Right atrium auricular region (tissue), 2 donors: ENCODE data around the gene FRMD3. TPM values are rescaled to one million over a fixed set of nuclear protein-coding genes. Genes with fewer than 3 reads are reported as not detected.

Source experiments
- DNase-seq: peaks from one replicate; pipeline ENCODE4 v3.0.0-alpha.2; 2019; ENCODE audit warnings: low spot score
- H3K27ac ChIP-seq, 2 donors: fragments of 200-600 bp; sonication (generic); 1 replicate in 1 of 2; 2 replicates in 1 of 2; pipeline ENCODE4 v1.5.1; 2016 to 2019
- H3K27me3 ChIP-seq, 2 donors: fragments of 200-600 bp; sonication (generic); one replicate each; pipeline versions ENCODE4 v1.5.1 to v1.6.0; 2017 to 2019
- H3K36me3 ChIP-seq: fragments of 200-600 bp; sonication (generic); one replicate; pipeline ENCODE4 v1.5.1; 2016
- H3K4me1 ChIP-seq, 2 donors: fragments of 200-600 bp; sonication (generic); one replicate each; pipeline versions ENCODE4 v1.5.1 to v1.6.0; 2017 to 2019
- H3K4me3 ChIP-seq, 2 donors: fragments of 200-600 bp; sonication (generic); 1 replicate in 1 of 2; 2 replicates in 1 of 2; pipeline ENCODE4 v1.5.1; 2017 to 2019; ENCODE audit warnings: mild to moderate bottlenecking in 1 of 2, moderate library complexity in 1 of 2
- H3K9me3 ChIP-seq, 2 donors: fragments of 200-600 bp; sonication (generic); one replicate each; pipeline ENCODE4 v1.5.1; 2019
- total RNA-seq, 2 donors: library from RNA; depleted of rRNA; stranded (reverse); fragments of >200 nt; gene quantifications; one replicate each; pipeline ENCODE4 v1.1.0, GENCODE V29; 2016
- TF ChIP-seq, protein P1 (sequence below), 2 donors: fragments of 200-600 bp; sonication (generic); IDR thresholded peaks; one replicate each; pipeline ENCODE4 v1.5.1; 2019; ENCODE audit warnings: antibody characterized with exemption in 2 of 2

FRMD3 gene
- total RNA-seq, 2 donors from 2014 or later = 31.4 to 77.5 TPM

DNA sequence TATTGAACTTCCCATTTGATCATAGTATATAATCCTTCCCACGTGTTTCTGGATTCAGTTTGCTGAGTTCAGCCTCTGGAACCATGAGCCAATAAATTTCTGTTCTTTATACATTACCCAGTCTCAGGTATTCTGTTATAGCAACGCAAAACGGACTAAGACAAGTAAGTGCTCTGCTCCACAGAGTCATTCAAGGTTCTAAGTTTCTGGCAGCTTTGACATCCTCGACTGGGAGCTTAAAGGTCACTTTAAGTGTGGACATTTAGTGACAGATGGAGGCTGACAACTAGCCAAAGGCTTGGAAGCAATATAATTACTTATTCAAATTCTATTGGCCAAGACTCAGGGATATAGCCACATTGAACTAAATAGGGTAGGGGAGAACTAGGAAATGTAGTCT is 297.5 kb downstream of the FRMD3 start:
- no peaks in the 10 kb centered on the region for H3K9me3 ChIP-seq
- no peak for DNase-seq
- H3K27ac ChIP-seq = no peak overlapping the region
- no peak overlapping the region for H3K4me3 ChIP-seq
- H3K27me3 ChIP-seq = no peaks in the 10 kb centered on the region
- TF ChIP-seq, protein P1, sequence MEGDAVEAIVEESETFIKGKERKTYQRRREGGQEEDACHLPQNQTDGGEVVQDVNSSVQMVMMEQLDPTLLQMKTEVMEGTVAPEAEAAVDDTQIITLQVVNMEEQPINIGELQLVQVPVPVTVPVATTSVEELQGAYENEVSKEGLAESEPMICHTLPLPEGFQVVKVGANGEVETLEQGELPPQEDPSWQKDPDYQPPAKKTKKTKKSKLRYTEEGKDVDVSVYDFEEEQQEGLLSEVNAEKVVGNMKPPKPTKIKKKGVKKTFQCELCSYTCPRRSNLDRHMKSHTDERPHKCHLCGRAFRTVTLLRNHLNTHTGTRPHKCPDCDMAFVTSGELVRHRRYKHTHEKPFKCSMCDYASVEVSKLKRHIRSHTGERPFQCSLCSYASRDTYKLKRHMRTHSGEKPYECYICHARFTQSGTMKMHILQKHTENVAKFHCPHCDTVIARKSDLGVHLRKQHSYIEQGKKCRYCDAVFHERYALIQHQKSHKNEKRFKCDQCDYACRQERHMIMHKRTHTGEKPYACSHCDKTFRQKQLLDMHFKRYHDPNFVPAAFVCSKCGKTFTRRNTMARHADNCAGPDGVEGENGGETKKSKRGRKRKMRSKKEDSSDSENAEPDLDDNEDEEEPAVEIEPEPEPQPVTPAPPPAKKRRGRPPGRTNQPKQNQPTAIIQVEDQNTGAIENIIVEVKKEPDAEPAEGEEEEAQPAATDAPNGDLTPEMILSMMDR (IDR thresholded peaks at IDR 0.05) = no peak
- peaks cover 4% of the 10 kb centered on the region for H3K36me3 ChIP-seq
- H3K4me1 ChIP-seq = peaks cover 0 to 19% of the 10 kb centered on the region in 2 donors

DNA sequence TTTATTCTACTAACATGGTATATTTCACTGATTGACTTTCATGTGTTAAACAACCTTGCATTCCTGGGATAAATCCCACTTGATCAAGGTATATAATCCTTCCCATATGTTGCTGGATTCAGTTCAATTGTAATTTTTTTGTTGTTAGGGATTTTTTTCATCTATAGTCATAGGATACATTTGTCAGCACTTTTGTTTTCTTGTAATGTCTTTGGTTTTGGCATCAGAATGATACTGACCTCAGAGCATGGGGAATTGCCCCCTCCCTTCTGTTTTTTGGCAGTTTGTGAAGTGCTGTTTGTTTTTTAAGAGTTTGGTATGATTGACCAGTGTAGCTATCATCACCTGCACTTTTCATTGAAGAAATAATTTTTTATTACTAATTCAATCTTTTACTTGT is 298.5 kb downstream of the FRMD3 start:
- H3K36me3 ChIP-seq = peaks cover 4% of the 10 kb centered on the region
- H3K4me1 ChIP-seq = peaks cover 0 to 19% of the 10 kb centered on the region in 2 donors
- TF ChIP-seq, protein P1 (IDR thresholded peaks at IDR 0.05) = no peak
- H3K9me3 ChIP-seq = no peaks in the 10 kb centered on the region
- DNase-seq = no peak
- no peak overlapping the region for H3K27ac ChIP-seq
- no peaks in the 10 kb centered on the region for H3K27me3 ChIP-seq
- no peak overlapping the region for H3K4me3 ChIP-seq

DNA sequence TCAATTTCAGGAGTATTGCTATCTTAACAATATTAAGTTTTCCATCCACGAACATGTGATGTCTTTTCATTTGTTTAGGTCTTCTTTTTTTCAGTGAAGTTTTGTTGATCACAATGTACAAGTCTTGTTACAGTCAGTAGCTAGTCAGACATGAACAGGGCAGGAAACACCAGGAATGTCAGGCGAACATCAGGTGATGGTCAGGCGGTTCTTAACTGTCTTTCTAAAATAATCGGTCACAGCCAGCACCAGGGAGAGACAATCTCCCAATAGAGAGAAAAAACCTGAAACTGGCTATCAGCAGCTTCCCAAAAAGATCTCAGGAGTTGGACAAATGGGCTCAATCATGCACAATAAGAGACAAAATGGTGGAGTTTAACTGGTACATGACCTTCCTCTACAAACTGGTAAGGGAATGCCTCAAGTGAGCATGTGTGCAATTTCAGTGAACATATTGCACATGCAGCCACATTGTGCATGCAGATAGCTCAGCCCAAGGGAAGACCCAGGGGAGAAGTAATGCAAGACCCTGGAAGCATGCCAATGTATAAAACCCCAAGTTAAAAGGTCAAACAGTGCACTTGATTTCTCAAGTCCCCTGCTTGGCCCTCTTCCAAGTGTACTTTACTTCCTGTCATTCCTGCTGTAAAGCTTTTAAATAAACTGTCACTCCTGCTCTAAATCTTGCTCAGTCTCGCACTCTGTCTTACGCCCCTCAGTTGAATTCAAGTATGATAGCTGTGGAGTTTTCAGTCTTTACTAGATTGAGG is 299.1 kb downstream of the FRMD3 start:
- Histone ChIP-seq H3K27me3 (no peaks in the 10 kb centered on the region), H3K9me3 (no peaks in the 10 kb centered on the region), H3K27ac (peak overlapping the region in 1 of 2 donors; percentile 24), H3K4me1 (peaks cover 0 to 25% of the 10 kb centered on the region in 2 donors), H3K36me3 (peaks cover 4% of the 10 kb centered on the region), H3K4me3 (no peak overlapping the region)
- DNase-seq = no peak
- TF ChIP-seq, protein P1 (IDR thresholded peaks at IDR 0.05) = no peak

DNA sequence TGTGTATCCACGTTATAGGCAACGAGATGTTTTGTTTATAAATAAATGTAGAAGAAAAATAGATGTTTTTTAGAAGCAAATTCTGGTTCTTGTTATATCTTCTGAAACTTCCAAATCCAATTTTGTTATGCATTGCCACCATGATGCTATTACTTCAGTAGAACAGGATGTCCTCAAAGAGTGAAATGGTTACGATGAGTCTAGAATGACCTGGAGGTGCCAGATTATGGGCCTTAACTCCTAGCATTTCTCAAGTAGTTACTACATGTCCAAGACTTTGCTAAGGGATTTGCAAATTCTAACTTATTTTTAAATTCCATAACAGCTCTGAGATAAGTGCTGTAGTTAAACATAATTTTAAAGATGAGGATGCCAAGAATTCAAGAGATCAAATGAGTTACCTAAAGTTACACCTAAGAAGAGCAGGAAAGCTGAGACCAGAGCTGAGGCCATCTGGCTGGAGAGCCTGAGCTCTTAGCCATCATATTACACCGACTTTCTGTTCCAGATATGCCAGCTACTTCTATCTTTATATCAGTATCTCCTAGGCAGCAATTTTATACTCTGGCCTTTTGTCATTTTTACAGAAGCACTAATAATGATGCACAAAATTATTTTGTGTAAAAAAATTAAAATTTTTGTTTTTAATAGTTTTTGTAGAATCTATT is 302.0 kb downstream of the FRMD3 start:
- TF ChIP-seq, protein P1 (IDR thresholded peaks at IDR 0.05) = no peak
- Histone ChIP-seq H3K4me3 (no peak overlapping the region), H3K27me3 (no peaks in the 10 kb centered on the region), H3K9me3 (no peaks in the 10 kb centered on the region), H3K36me3 (no peaks in the 10 kb centered on the region), H3K27ac (no peak overlapping the region), H3K4me1 (peaks cover 0 to 39% of the 10 kb centered on the region in 2 donors)
- no peak for DNase-seq

DNA sequence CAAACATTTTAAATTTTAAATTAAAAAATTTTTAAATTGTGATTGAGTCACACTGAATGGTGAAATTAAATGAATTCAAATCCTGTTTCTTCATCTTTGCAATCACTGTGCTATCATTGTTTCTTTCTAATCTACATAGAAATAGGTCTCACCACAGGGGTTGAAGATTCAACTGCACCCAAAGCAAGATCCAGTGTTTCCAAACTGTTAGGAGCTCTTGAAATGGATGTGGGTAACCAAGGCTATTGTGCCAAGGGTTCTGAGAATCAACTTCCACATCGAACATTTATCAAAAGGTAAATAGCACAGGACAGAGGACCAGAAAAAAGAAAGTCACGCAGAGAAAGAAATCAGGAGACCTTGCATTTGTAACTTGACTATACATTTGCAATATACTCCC is 302.7 kb downstream of the FRMD3 start:
- no peak overlapping the region for H3K4me3 ChIP-seq
- H3K27me3 ChIP-seq = no peaks in the 10 kb centered on the region
- no peaks in the 10 kb centered on the region for H3K9me3 ChIP-seq
- no peak overlapping the region for H3K27ac ChIP-seq
- peaks cover 0 to 40% of the 10 kb centered on the region in 2 donors for H3K4me1 ChIP-seq
- DNase-seq = no peak
- TF ChIP-seq, protein P1 (IDR thresholded peaks at IDR 0.05) = no peak
- no peaks in the 10 kb centered on the region for H3K36me3 ChIP-seq
